OCI-LY3 (cell line): ENCODE results near the gene SLIT1.
A peak's percentile ranks its signal among the peaks of the same experiment; 100 is the strongest.
"Not testable (repeated sequence)": the region's sequence is repeated elsewhere in the genome, so short reads cannot be mapped to it uniquely, and the experiment has no call there.

ENCODE experiments used
- H2AFZ ChIP-seq: fragments of 200-600, 300-600 bp; shearing (Covaris generic); 2 replicates; pipeline ENCODE4 v1.6.0; 2014; ENCODE audit warnings: antibody characterized with exemption, low read depth, low read length
- H3K27ac ChIP-seq: fragments of 200-600, 300-600 bp; sonication (generic); 2 replicates; pipeline ENCODE4 v1.5.1; 2014; ENCODE audit warnings: mild to moderate bottlenecking, low read length, moderate library complexity, mixed read lengths
- H3K27me3 ChIP-seq: fragments of 200-600, 300-600 bp; sonication (generic); 2 replicates; pipeline ENCODE4 v1.6.1; 2014; ENCODE audit warnings: low read depth, low read length, mixed read lengths
- H3K36me3 ChIP-seq: fragments of 200-600, 300-600 bp; sonication (generic); replicated peaks from 2 replicates; pipeline ENCODE3; 2014; ENCODE audit warnings: low read depth, low read length, mixed read lengths
- H3K4me1 ChIP-seq: fragments of 300-600, 200-600 bp; sonication (generic); 2 replicates; pipeline ENCODE4 v1.6.1; 2014; ENCODE audit warnings: low read length, mixed read lengths
- H3K4me2 ChIP-seq: fragments of 200-600, 300-600 bp; sonication (generic); 2 replicates; pipeline ENCODE4 v1.6.1; 2014; ENCODE audit warnings: low read length, mixed read lengths
- H3K4me3 ChIP-seq: fragments of 300-600, 200-600 bp; sonication (generic); 2 replicates; pipeline ENCODE4 v1.5.1; 2014; ENCODE audit warnings: antibody characterized with exemption, mild to moderate bottlenecking, low read length, moderate library complexity
- H3K79me2 ChIP-seq: fragments of 300-600, 200-600 bp; shearing (Covaris generic); 2 replicates; pipeline ENCODE4 v1.6.1; 2014; ENCODE audit warnings: mild to moderate bottlenecking, low read length, mixed read lengths
- H3K9ac ChIP-seq: fragments of 300-600, 200-600 bp; shearing (Covaris generic); 2 replicates; pipeline ENCODE4 v1.6.0; 2014; ENCODE audit warnings: mild to moderate bottlenecking, low read length, moderate library complexity
- H3K9me3 ChIP-seq: fragments of 200-600, 300-600 bp; shearing (Covaris generic); 2 replicates; pipeline ENCODE4 v1.6.1; 2014; ENCODE audit warnings: low read length, mixed read lengths; ENCODE audit not compliant: insufficient read depth
- H4K20me1 ChIP-seq: fragments of 200-600, 300-600 bp; sonication (generic); 2 replicates; pipeline ENCODE4 v1.6.1; 2016; ENCODE audit warnings: low read length, mixed read lengths; ENCODE audit not compliant: insufficient read depth
- CTCF ChIP-seq: fragments of 200-600, 300-600 bp; sonication (generic); IDR thresholded peaks from 2 replicates; pipeline ENCODE4 v1.5.1; 2014; ENCODE audit warnings: antibody characterized with exemption, low read length, low read depth
- EZH2phosphoT487 ChIP-seq: fragments of 200-600 bp; shearing (Covaris generic); IDR thresholded peaks from 2 replicates; pipeline ENCODE4 v1.6.1; 2018; ENCODE audit warnings: antibody characterized with exemption, mixed run types, low read depth

SLIT1 gene

GRCh38 chr10:97038688-97039087 is 147.1 kb downstream of the SLIT1 start:
- TF ChIP-seq EZH2phosphoT487 = no peak
- H3K79me2 ChIP-seq = no peaks in the 10 kb centered on the region
- H3K9me3 ChIP-seq = no peaks in the 10 kb centered on the region
- peaks cover 7% of the 10 kb centered on the region for H3K4me1 ChIP-seq
- no peak overlapping the region for H3K9ac ChIP-seq
- no peak overlapping the region for H3K27ac ChIP-seq
- H4K20me1 ChIP-seq = no peaks in the 10 kb centered on the region
- no peak overlapping the region for H3K4me3 ChIP-seq
- no peak overlapping the region for H3K4me2 ChIP-seq
- no peak overlapping the region for H2AFZ ChIP-seq
- H3K36me3 ChIP-seq = no peaks in the 10 kb centered on the region
- H3K27me3 ChIP-seq = no peaks in the 10 kb centered on the region

- peak overlapping the region; percentile 82 for H3K4me3 ChIP-seq
These were observed 148.1 kb downstream of the SLIT1 start for GRCh38 chr10:97037365-97038361.

GRCh38 chr10:97034958-97035769 is 150.6 kb downstream of the SLIT1 start:
- H3K9me3 ChIP-seq = no peaks in the 10 kb centered on the region
- TF ChIP-seq CTCF (no peak), EZH2phosphoT487 (no peak)
- H3K27me3 ChIP-seq = 0 out of 2 replicates have a peak, but pooled peaks cover 3% of the 10 kb centered on the region
- no peaks in the 10 kb centered on the region for H3K79me2 ChIP-seq
- no peaks in the 10 kb centered on the region for H4K20me1 ChIP-seq
- H3K36me3 ChIP-seq = no peaks in the 10 kb centered on the region
- no peak overlapping the region for H3K4me2 ChIP-seq
- H3K4me3 ChIP-seq = no peak overlapping the region
- H3K4me1 ChIP-seq = peaks cover 7% of the 10 kb centered on the region
- H2AFZ ChIP-seq = no peak overlapping the region
- H3K27ac ChIP-seq = no peak overlapping the region
- no peak overlapping the region for H3K9ac ChIP-seq

More at GRCh38 chr10:97037365-97038361, 148.1 kb downstream of the SLIT1 start:
- peak overlapping the region; percentile 99 for H3K4me2 ChIP-seq
- no peaks in the 10 kb centered on the region for H3K36me3 ChIP-seq
- H3K27ac ChIP-seq = no peak overlapping the region
- no peaks in the 10 kb centered on the region for H4K20me1 ChIP-seq
- H3K9me3 ChIP-seq = no peaks in the 10 kb centered on the region
- H3K4me1 ChIP-seq = peaks cover 7% of the 10 kb centered on the region
- no peaks in the 10 kb centered on the region for H3K27me3 ChIP-seq
- no peaks in the 10 kb centered on the region for H3K79me2 ChIP-seq
- TF ChIP-seq EZH2phosphoT487 = no peak
- peak; percentile 73 for TF ChIP-seq CTCF
- H3K9ac ChIP-seq = peak overlapping the region; percentile 52; the same call in 1 of the 2 replicates
- peak overlapping the region; percentile 96 for H2AFZ ChIP-seq

- H3K79me2 ChIP-seq = no peaks in the 10 kb centered on the region
These were observed 151.5 kb downstream of the SLIT1 start for GRCh38 chr10:97034301-97034700.

GRCh38 chr10:97033841-97034240 is 151.9 kb downstream of the SLIT1 start:
- H3K4me3 ChIP-seq, H3K4me2 ChIP-seq, H3K9me3 ChIP-seq, H3K9ac ChIP-seq, H3K4me1 ChIP-seq, H3K79me2 ChIP-seq, H3K36me3 ChIP-seq, H4K20me1 ChIP-seq, H3K27ac ChIP-seq, H3K27me3 ChIP-seq, H2AFZ ChIP-seq: not testable (repeated sequence)

More at GRCh38 chr10:97034301-97034700, 151.5 kb downstream of the SLIT1 start:
- H3K9ac ChIP-seq = no peak overlapping the region
- H2AFZ ChIP-seq = no peak overlapping the region
- TF ChIP-seq EZH2phosphoT487 = no peak
- TF ChIP-seq CTCF = no peak
- no peaks in the 10 kb centered on the region for H3K9me3 ChIP-seq
- H3K27me3 ChIP-seq = peaks cover 8% of the 10 kb centered on the region; the same call in 1 of the 2 replicates
- no peaks in the 10 kb centered on the region for H4K20me1 ChIP-seq
- H3K4me2 ChIP-seq = no peak overlapping the region
- no peaks in the 10 kb centered on the region for H3K36me3 ChIP-seq
- H3K4me1 ChIP-seq = peaks cover 7% of the 10 kb centered on the region
- no peak overlapping the region for H3K4me3 ChIP-seq
- H3K27ac ChIP-seq = no peak overlapping the region
